ENCODE results near the gene SLC32A1. TPM values are rescaled to one million over a fixed set of nuclear protein-coding genes. Genes with fewer than 3 reads are reported as not detected.

The SLC32A1 gene
- total RNA-seq, 2 experiments from 2014 or later, result not detected

- ChIA-PET CTCF (no interaction called here), POLR2A (interaction anchor here (0.7 kb wide), 1 partner anchor 23 kb away, joined by 3 read pairs; no protein-coding TSS in a partner anchor)
- H3K9me3 Mint-ChIP-seq, result no peaks in the 10 kb centered on the region
- no peak for DNase-seq
- peak overlapping the region; percentile 21 for H3K4me3 Mint-ChIP-seq
- peaks cover 84% of the 10 kb centered on the region for H3K27me3 Mint-ChIP-seq
- peaks cover 58% of the 10 kb centered on the region for H3K4me1 Mint-ChIP-seq
- H3K36me3 Mint-ChIP-seq (ENCODE audit: low read depth), result peaks cover 4% of the 10 kb centered on the region
- H3K27ac Mint-ChIP-seq, result peak overlapping the region; percentile 85
Measured at GRCh38 chr20:38727607-38728190, 3.4 kb downstream of the SLC32A1 start.

GRCh38 chr20:38728191-38728781 is 4.0 kb downstream of the SLC32A1 start:
- Mint-ChIP-seq H3K27me3 (peaks cover 84% of the 10 kb centered on the region), H3K4me1 (peaks cover 54% of the 10 kb centered on the region), H3K9me3 (no peaks in the 10 kb centered on the region), H3K36me3 (ENCODE audit: low read depth) (peaks cover 4% of the 10 kb centered on the region), H3K27ac (peak overlapping the region; percentile 85), H3K4me3 (no peak overlapping the region)
- ChIA-PET POLR2A (interaction anchor here (0.7 kb wide), 1 partner anchor 22 kb away, joined by 3 read pairs; no protein-coding TSS in a partner anchor), CTCF (no interaction called here)
- no peak for DNase-seq

GRCh38 chr20:38728911-38729642 is 4.8 kb downstream of the SLC32A1 start:
- Mint-ChIP-seq H3K27me3 (peaks cover 87% of the 10 kb centered on the region), H3K9me3 (no peaks in the 10 kb centered on the region), H3K4me3 (no peak overlapping the region), H3K27ac (peak overlapping the region; percentile 81), H3K4me1 (peaks cover 52% of the 10 kb centered on the region), H3K36me3 (ENCODE audit: low read depth) (peaks cover 4% of the 10 kb centered on the region)
- CTCF ChIA-PET, result no interaction called here
- POLR2A ChIA-PET, result no interaction called here
- DNase-seq, result no peak

GRCh38 chr20:38729767-38730166 is 5.5 kb downstream of the SLC32A1 start:
- H3K27ac Mint-ChIP-seq, result peak overlapping the region; percentile 52
- no peak for DNase-seq
- peak overlapping the region; percentile 41 for H3K4me3 Mint-ChIP-seq
- peaks cover 49% of the 10 kb centered on the region for H3K4me1 Mint-ChIP-seq
- ChIA-PET POLR2A (no interaction called here), CTCF (interaction anchor here (0.8 to 1.5 kb wide), 2 partner anchors 77 to 111 kb away, joined by 3 read pairs; no protein-coding TSS in a partner anchor)
- peaks cover 89% of the 10 kb centered on the region for H3K27me3 Mint-ChIP-seq
- no peaks in the 10 kb centered on the region for H3K9me3 Mint-ChIP-seq
- H3K36me3 Mint-ChIP-seq (ENCODE audit: low read depth), result peaks cover 4% of the 10 kb centered on the region

GRCh38 chr20:38730167-38730988 is 6.1 kb downstream of the SLC32A1 start:
- Mint-ChIP-seq H3K4me3 (peak overlapping the region; percentile 41), H3K36me3 (ENCODE audit: low read depth) (peaks cover 4% of the 10 kb centered on the region), H3K27me3 (peaks cover 90% of the 10 kb centered on the region), H3K27ac (peak overlapping the region; percentile 52), H3K4me1 (peaks cover 46% of the 10 kb centered on the region), H3K9me3 (no peaks in the 10 kb centered on the region)
- CTCF ChIA-PET, result interaction anchor here (0.8 to 1.5 kb wide), 3 partner anchors 15 to 111 kb away, joined by 3 to 4 read pairs (median 3); no protein-coding TSS in a partner anchor
- no peak for DNase-seq
- POLR2A ChIA-PET, result no interaction called here

GRCh38 chr20:38730989-38731737 is 6.9 kb downstream of the SLC32A1 start:
- Mint-ChIP-seq H3K4me1 (peaks cover 41% of the 10 kb centered on the region), H3K36me3 (ENCODE audit: low read depth) (peaks cover 4% of the 10 kb centered on the region), H3K9me3 (no peaks in the 10 kb centered on the region), H3K27me3 (peaks cover 91% of the 10 kb centered on the region), H3K27ac (no peak overlapping the region), H3K4me3 (peak overlapping the region; percentile 34)
- DNase-seq, result peak; percentile 69
- CTCF ChIA-PET, result interaction anchor here (1.4 to 1.5 kb wide), 3 partner anchors 16 to 162 kb away, joined by 3 to 4 read pairs (median 3); no protein-coding TSS in a partner anchor
- POLR2A ChIA-PET, result no interaction called here

GRCh38 chr20:38731738-38732113 is 7.4 kb downstream of the SLC32A1 start:
- Mint-ChIP-seq H3K4me1 (peaks cover 37% of the 10 kb centered on the region), H3K27ac (no peak overlapping the region), H3K27me3 (peaks cover 90% of the 10 kb centered on the region), H3K4me3 (no peak overlapping the region), H3K36me3 (ENCODE audit: low read depth) (peaks cover 4% of the 10 kb centered on the region), H3K9me3 (no peaks in the 10 kb centered on the region)
- ChIA-PET CTCF (interaction anchor here (1.2 to 1.5 kb wide), 3 partner anchors 9 to 161 kb away, joined by 3 to 5 read pairs (median 4); no protein-coding TSS in a partner anchor), POLR2A (no interaction called here)
- DNase-seq, result no peak

- peaks cover 26% of the 10 kb centered on the region for H3K4me1 Mint-ChIP-seq
- H3K9me3 Mint-ChIP-seq, result no peaks in the 10 kb centered on the region
- H3K27ac Mint-ChIP-seq, result no peak overlapping the region
- peaks cover 1% of the 10 kb centered on the region for H3K36me3 Mint-ChIP-seq (ENCODE audit: low read depth)
- no peak overlapping the region for H3K4me3 Mint-ChIP-seq
- no peak for DNase-seq
- H3K27me3 Mint-ChIP-seq, result peaks cover 88% of the 10 kb centered on the region
- ChIA-PET POLR2A (no interaction called here), CTCF (interaction anchor here (1.2 to 1.4 kb wide), 2 partner anchors 10 to 160 kb away, joined by 3 to 5 read pairs; no protein-coding TSS in a partner anchor)
Measured at GRCh38 chr20:38732981-38733380, 8.7 kb downstream of the SLC32A1 start.

GRCh38 chr20:38735172-38735571 is 10.9 kb downstream of the SLC32A1 start:
- Mint-ChIP-seq H3K36me3 (ENCODE audit: low read depth) (no peaks in the 10 kb centered on the region), H3K27ac (no peak overlapping the region), H3K4me3 (no peak overlapping the region), H3K9me3 (no peaks in the 10 kb centered on the region), H3K4me1 (peaks cover 14% of the 10 kb centered on the region), H3K27me3 (peaks cover 72% of the 10 kb centered on the region)
- no peak for DNase-seq
- ChIA-PET CTCF (interaction anchor here (0.9 kb wide), 1 partner anchor 10 kb away, joined by 3 read pairs; no protein-coding TSS in a partner anchor), POLR2A (no interaction called here)

GRCh38 chr20:38737887-38738286 is 13.6 kb downstream of the SLC32A1 start:
- CTCF ChIA-PET, result interaction anchor here (1.0 kb wide), 1 partner anchor 9 kb away, joined by 3 read pairs; no protein-coding TSS in a partner anchor
- DNase-seq, result no peak
- no peaks in the 10 kb centered on the region for H3K36me3 Mint-ChIP-seq (ENCODE audit: low read depth)
- H3K27ac Mint-ChIP-seq, result no peak overlapping the region
- no peak overlapping the region for H3K4me3 Mint-ChIP-seq
- H3K4me1 Mint-ChIP-seq, result no peaks in the 10 kb centered on the region
- H3K27me3 Mint-ChIP-seq, result peaks cover 76% of the 10 kb centered on the region
- no peaks in the 10 kb centered on the region for H3K9me3 Mint-ChIP-seq
- POLR2A ChIA-PET, result no interaction called here

GRCh38 chr20:38745757-38746156 is 21.5 kb downstream of the SLC32A1 start:
- no peaks in the 10 kb centered on the region for H3K36me3 Mint-ChIP-seq (ENCODE audit: low read depth)
- no peak overlapping the region for H3K27ac Mint-ChIP-seq
- ChIA-PET CTCF (no interaction called here), POLR2A (no interaction called here)
- no peak overlapping the region for H3K4me3 Mint-ChIP-seq
- H3K9me3 Mint-ChIP-seq, result no peaks in the 10 kb centered on the region
- H3K27me3 Mint-ChIP-seq, result peaks cover 21% of the 10 kb centered on the region
- no peak for DNase-seq
- H3K4me1 Mint-ChIP-seq, result peaks cover 20% of the 10 kb centered on the region

Data from activated CD4-positive, alpha-beta T cell treated with anti-CD3 and anti-CD28 coated beads, Interleukin-2, amount 10 ng/mL, durations not matched to agents 7 days and 5 days (primary cell).